NCI-H128 (cell line): ENCODE results near the gene PRKN.
"Not testable (repeated sequence)": the region's sequence is repeated elsewhere in the genome, so short reads cannot be mapped to it uniquely, and the experiment has no call there.

Experiments
- DNase-seq: peaks from one replicate; lab custom pipeline; 2025; ENCODE audit not compliant: unreplicated experiment; lab: John Stamatoyannopoulos, UW

The PRKN gene

DNA sequence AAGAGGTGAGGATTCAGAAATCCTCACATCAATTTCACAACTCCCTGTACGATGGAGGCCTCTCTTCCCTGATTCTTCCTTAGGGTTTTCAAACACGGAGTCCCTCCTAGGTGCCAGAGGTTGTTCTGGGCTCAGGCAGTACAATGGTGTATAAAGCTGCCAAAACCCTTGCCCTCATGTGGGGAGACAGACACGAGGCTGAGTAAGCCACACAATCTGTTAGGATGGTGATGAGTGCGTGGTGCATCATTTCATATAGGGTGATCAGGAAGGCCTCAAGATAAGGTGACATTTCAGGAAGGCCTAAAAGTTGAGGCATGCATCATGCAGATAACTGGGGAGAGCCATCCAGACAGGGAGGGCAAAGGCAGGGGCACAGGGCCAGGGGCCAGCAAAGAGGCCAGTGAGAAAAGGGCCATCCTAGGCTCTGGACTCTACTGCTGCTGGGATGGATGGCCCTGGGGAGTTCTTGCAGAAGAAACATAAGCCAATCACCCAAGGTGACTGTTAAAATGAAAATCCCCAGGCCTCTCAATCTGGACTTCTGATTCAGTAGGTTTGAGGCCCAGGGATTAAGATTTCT lies 186.5 kb downstream of the PRKN start:
- no peak for DNase-seq

DNA sequence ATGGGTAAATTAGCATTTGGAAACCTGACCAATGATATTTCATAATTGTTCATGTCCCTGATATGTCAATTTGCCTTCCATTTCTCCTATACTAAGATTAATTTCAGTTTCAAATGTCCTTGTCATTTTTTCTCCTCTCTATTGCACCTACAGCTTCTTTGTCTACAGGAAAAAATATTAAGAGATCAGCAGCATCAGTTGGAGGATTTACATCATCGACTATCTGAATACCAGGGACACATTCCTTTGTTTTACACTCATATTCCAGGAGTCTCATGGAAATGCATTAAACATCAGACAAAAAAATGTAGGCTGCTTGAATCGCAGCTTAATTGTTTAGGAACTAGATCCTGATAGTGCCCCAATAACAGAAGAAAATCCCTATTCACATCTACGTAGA lies 188.2 kb downstream of the PRKN start:
- DNase-seq: no peak

DNA sequence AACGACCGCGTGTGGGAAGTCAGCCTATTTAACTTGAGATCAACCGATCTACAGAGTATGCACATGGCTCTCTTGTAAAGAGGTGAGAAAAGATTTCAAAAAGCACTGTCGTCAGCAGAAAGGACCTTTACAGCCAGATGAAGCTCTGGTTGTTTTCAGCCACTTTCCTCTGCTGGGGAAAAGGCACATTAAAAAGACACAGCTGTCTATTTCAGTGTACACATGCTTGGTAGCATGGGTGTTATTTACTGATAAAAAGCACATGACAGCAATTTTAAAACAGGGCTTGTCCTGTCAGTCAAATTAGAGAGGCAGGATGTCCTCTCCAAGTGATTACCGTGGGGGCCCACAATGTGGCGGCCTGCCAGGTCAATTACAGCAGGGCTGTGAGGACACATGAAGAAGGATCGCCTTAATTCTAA lies 188.9 kb downstream of the PRKN start:
- peak; percentile 68 for DNase-seq

DNA sequence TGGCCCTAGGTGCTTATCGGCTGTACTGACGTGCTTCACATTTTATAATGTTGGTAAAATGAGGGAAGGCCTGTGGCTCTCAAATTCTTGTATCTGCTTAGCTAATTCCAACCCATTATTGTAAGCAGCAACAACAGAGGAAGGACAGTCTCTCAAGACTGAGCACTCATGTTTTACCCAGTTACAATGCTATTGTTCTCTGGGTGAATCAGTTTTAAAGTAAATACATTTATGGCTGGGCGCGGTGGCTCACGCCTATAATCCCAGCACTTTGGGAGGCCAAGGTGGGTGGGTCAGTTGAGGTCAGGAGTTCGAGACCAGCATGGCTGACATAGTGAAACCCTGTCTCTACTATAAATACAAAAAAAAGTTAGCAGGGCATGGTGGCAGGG lies 194.6 kb downstream of the PRKN start:
- DNase-seq: no peak

DNA sequence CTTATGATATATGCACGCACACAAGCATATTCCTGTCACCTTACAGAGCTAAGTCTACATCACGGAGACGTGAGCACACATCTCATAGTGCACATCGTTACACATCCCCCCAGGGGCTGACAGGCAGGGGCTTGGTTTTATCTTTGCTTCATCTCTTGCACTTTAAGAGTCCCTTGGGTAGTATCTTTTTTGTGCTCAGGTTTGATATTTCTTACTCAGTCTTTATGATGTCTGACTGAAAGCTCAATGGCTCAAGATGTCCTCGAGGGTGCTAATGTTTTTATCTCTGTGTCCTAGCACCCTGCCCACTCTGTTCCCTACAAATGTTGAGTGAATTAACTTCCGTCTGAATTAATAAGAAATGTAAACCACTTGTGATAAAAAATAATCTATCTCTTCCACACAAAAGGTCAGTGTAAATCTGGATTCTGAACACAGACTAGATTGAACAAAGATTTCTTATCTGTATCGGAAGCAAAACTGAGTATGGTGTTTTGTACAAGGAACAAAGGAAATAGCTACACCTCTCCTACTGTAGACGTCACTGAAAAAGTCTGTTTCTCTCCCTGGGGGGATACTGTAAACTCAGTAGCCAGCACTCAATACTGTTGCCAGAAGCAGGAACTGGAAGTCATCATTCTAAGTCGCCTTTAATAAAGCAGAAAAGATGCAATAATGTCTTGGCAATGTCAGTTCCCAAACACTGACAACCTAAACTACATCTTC lies 195.1 kb downstream of the PRKN start:
- no peak for DNase-seq

DNA sequence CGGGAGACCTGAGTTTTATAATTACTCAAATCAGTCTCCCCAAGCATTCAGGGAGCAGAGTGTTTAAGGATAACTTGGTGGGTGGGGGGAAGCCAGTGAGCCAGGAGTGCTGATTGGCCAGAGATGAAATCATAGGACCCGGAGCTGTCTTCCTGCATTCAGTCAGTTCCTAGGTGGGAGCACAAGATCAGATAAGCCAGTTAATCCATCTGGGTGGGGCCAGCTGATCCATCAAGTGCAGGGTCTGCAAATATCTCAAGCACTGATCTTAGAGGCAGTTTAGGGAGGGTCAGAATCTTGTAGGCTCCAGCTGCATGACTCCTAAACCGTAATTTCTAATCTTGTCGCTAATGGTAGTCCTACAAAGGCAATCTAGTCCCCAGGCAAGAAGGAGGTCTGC lies 196.2 kb downstream of the PRKN start:
- DNase-seq: not testable (repeated sequence)

DNA sequence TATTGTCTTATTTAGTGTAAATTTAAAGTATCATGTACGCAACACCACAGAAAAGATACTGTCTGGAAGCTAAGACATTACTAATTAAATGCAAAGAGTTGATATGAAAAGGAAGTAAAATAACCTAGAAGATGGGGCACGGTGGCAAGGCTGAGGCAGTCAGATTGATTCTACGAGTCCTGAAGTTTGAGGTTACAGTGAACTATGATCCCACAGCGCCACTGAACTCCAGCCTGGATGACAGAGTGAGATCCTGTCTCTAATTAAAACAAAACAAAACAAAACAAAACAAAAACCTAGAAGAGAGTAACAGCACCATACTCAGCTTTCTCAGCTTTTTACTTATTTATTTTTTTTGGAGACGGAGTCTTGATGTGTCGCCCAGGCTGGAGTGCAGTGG lies 199.0 kb downstream of the PRKN start:
- no peak for DNase-seq

DNA sequence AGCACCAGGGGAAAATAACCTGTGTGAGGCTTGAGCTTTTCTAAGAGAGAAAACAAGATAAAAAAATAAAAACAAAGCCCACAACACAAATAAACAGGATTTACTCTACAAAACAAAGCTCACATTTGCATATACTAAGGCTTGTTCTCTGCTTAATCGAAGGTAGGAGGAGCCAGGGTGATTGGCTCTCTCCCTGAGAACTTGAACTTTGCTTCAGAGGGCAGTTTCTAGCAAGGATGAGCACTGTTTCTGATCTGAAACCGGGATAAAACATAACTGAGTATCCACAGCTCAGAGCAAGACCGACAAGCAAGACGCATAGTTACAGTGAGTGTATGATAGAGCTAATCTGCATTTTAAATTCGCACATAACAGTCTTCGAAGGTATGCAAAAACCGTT lies 200.6 kb downstream of the PRKN start:
- no peak for DNase-seq

DNA sequence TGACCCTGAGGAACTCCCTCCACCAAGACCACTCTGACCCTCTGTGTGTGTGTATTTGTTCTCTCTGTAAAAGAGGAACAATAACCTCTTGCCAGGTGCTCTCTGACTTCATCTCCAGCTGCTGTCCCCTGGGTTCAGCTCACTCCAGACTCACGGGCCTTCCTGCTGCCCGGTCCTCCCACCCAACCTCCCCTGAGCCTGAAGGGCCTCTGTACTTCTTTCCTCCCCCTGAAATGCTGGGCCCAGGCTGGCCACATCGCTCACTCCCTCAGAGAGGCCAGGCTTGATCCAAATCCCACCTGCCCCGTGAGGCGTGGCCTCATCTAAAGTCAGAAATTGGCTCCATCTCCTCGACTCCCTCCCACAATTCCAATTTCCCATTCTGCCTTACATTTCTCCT lies 202.4 kb downstream of the PRKN start:
- DNase-seq: no peak

DNA sequence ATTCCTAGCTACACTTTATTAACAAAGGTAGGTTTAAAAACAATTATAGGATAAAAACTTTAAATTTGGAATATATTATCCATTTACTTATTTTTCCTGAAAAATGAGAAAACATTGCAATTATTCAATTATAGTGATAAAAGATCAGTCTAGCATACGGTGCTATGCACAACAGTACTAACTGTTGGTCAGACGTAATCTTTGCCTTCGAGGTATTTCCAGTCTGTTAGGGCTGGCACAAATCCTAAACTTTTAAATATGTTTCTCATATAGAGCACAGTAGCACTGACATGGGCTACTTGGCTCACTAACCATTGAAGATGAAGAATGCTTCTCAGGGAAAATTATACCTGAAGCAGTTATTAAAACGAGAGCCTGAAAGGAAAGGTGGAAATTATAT lies 214.8 kb downstream of the PRKN start:
- DNase-seq: no peak

DNA sequence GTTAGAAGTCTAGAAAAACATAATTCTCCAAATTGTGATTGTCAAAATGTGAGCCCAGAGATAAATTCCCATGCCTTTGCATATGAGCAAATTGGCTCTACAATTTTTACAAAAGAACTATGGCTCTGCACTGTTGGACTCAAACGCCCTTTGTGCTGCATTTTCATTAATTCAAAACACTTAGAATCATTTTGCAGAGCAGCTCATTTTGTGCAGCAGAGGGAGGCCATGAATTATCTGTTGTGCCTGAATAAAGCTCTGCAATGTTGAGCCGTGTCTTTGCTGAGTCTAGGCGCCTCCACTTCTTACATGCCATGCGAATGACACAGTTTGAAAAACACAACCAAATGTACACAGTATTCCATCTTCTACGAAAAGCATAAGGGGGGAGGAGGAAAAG lies 230.2 kb downstream of the PRKN start:
- no peak for DNase-seq

DNA sequence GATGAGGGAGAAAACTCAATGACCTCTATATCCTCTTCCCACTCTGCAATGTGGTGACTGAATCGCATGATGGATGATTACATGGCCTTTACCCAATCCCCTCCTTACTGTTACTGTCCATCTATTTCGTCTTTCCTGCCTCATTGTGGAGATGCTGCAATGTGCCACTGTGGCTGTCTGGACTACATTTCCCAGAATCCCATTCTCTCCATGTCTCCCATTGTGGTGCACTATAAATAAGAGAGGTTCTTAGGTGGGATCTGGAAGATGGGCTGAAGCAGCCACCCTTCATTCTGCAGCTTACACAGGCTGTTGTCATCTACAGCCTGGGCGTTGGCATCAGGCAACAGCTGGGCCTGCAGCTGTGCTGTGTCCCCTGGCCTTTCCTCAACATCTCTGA lies 233.6 kb downstream of the PRKN start:
- no peak for DNase-seq

DNA sequence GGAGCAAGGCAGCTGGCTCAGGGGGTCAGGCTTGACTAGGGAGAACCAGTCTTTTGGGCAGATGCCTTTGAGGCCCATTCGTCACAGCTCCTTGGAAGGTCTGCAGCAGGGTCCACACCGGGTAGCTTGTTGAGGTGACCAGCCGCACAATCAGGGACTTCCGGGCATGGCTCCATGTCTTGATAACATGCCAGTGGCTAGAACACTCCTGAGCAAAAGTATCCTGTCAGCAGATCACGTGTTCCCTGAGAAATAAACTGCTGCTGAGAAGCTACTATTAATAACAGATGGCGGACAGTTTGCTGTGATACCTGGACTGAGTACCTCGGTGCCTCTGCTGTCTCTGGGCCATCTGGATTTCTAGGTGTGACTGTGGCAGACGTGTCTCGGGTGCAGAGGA lies 235.9 kb downstream of the PRKN start:
- no peak for DNase-seq

DNA sequence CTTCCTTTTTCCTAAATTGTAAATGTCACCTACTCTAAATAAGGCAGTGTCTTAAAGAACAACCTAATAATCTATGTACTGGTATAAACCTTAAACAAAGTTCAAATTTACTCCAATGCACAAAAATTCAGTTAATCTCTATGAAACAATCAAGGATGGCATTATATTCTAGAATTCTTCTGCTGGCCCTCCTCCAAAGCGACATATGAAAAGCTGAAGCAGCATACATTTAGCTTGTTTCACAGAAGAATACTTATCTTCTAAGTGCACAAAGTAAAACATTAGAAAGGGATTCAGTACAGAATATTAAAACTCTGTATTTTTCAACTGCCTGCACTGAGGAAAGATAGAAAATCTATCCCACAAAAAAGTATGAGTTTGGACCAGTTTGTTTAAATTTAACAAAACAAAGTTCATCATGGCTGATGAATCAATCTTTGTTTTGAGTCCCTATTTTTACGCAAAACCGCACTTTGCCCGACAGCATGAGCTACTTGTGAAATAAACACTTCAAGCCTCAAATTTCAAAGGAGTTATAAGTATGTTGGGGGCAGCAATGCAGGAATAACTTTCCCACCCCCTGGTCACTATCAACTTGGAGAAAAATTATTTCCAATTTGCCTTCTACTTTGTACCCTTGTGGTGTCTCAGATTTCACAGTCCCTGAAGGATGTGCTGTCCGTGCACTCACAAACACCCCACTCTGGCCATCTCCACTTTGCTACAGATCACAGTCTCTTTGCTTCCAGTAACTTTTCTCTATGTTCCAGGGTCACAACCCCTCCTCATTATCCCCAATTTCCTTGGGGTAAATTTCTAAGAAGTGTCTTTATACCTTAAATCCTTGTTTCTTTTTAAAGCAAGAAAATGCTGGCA lies 238.2 kb downstream of the PRKN start:
- no peak for DNase-seq

DNA sequence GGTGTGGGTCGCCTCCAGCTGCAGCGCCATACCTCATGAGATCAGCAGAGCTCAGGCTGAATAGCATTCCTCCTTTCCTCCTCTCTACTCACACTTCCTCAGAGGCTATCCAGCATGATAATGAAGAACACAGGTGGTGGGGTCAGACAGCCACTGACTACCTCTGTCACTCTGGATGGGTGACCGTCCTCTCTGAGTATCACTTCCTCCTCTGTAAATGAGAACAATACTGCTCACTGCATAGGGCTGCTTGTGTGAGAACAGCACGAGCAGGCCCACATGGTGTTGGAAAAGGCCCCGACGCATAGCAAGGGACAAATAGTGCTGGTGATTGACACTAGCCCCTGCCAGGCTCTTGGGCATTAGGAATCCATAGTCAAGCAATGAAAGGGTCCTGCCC lies 239.1 kb downstream of the PRKN start:
- no peak for DNase-seq

DNA sequence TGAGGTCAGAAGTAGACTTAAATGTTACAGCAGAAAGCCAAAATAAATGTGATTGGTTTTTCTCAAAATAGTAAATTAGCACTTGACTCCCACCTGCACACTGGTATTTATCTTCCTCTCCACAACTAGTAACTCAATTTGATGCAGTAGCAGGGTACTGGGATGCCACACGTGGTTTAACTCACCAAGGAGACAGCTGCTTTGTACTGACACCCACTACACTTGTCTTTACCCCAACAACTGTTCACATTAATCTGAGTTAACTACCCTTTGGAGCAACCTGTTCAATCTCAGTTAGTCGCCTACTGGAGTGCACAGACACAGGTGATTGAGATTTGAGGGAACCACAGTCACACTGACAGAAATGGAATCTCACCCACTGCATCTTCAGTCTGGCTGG lies 242.1 kb downstream of the PRKN start:
- no peak for DNase-seq

DNA sequence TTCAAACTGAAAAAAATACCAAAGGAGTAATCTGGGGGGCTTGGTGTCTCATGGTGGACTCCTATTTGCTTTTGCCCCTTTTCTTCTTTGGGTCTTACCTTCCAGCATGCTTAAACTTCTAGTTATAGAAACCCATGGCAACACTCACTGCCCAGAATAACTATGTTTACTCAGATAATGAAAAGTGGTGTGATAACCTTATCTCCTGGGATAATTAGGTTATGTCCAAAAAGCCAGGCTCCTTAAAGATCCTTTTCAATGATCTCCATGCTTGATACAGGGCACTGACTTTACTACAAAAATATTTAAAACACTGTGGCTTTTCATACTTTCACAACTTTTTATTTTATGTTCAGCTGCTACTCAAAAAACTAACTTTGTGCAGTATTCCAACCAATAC lies 245.6 kb downstream of the PRKN start:
- no peak for DNase-seq

DNA sequence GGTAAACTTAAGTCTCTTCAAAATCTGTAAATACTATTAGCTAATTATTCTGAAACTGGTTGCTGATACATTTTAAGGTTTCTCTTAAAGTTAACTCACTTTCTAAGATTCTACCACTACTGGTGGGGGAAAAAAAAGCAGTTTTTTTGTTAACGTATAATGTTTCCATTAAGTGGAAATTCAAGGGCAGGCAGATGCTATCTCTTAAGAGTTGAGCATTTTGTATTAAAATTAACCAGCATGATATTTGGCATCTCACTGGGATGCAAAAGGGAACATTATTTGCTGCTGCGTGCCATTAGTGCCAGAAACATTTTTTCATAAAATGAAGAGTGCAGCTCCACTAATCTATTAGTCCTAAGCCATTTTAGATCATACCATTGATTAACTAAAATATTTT lies 246.2 kb downstream of the PRKN start:
- no peak for DNase-seq

DNA sequence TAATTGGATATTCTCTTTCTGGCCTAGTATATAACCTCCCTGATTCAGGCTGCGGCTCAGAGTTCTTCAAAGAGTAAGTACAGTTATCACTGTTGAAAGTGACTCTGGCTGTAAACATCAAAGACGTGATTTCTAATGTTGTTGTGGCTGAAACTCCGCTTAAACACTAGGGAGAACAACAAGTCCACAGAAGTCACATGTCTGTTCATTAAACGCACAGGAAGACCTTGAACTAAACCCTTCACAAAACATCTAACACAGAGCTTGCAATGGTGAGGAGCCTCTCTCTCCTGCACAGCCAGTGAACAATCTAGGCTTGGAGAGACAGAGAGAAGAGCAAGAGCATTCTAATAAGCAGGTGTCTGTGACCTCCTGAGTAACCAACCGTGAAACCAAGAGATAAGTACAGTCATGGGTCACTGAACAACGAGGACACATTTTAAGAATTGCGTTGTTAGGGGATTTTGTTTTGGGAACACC lies 249.3 kb downstream of the PRKN start:
- no peak for DNase-seq

DNA sequence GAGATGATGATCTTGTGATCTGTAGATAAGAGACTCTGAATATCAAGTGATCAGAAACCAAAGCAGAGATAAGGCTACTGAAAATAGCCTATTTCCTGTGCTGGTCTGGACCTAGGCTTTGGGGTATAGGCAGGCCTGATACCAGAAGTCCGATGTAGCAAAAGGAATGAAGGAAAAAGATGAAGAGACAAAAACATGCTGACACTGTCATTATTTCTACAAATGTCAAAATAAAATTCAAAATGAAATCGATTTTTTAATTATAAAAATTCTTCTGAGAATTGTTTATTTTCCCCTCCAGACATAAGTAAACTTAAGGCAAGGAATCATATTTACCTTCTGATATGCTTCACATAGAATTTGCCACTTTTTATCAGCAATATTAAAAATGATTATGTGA lies 252.8 kb downstream of the PRKN start:
- DNase-seq: no peak

DNA sequence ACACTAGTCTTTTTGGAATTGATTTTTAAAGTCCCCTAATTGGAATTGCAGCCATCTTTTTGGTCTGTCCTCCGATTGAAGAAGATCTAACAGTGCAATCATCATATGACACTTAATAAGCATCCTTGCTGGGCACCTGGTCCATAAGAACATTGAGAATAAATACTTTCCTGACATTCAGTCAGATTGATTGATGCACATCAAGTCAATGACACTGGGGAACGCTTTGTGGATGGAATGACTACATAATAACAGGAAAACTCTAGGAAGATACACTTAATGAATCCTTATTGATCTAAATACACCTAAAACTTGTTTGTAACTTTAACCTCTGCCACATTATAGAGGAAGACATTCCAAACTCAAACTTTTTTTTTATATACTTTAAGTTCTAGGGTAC lies 255.7 kb downstream of the PRKN start:
- DNase-seq: no peak

DNA sequence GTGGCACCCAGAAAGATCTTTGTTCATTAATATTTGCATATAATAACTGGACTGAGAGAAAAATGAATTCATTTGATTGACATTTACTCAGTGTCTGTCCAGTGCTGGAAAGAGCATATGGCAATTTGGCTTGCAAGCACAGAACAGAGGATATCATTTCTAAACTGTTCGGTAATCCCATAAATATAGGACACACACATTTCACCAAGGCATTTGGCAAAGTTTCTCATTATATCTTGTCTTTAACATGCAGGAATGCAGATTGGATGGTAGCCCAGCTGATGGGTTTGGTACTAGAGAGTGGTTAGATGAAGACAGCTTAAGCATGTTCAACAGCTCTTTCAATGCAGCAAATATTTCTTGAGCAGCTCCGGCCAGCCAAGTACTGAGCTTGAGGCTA lies 259.2 kb downstream of the PRKN start:
- no peak for DNase-seq
